Dendritic cell treated with granulocyte-macrophage colony-stimulating factor and Interleukin-4, amounts not matched to agents 40 ng/mL and 50 ng/mL, for 4 days (primary cell): ENCODE results near the gene MAP3K4.
A peak's percentile ranks its signal among the peaks of the same experiment; 100 is the strongest.

Experiments
- H3K27ac Mint-ChIP-seq: one replicate; pipeline ENCODE4 v1.8.0; 2022; ENCODE audit warnings: mild to moderate bottlenecking, mixed read lengths
- H3K27me3 Mint-ChIP-seq: one replicate; pipeline ENCODE4 v1.8.0; 2022; ENCODE audit warnings: mild to moderate bottlenecking, mixed read lengths
- H3K36me3 Mint-ChIP-seq: one replicate; pipeline ENCODE4 v1.8.0; 2022; ENCODE audit warnings: low read depth, mixed read lengths
- H3K4me1 Mint-ChIP-seq: one replicate; pipeline ENCODE4 v1.8.0; 2022; ENCODE audit warnings: low read depth, mixed read lengths
- H3K4me3 Mint-ChIP-seq: one replicate; pipeline ENCODE4 v1.8.0; 2022; ENCODE audit warnings: mild to moderate bottlenecking, moderate library complexity, mixed read lengths
- H3K9me3 Mint-ChIP-seq: one replicate; pipeline ENCODE4 v1.8.0; 2022; ENCODE audit warnings: mixed read lengths
- intact Hi-C: fragments of 100-400 bp; cut with micrococcal nuclease; formaldehyde crosslinking; loops from one replicate; pipeline ENCODE4 v1.15.0; 2022

MAP3K4 gene

DNA sequence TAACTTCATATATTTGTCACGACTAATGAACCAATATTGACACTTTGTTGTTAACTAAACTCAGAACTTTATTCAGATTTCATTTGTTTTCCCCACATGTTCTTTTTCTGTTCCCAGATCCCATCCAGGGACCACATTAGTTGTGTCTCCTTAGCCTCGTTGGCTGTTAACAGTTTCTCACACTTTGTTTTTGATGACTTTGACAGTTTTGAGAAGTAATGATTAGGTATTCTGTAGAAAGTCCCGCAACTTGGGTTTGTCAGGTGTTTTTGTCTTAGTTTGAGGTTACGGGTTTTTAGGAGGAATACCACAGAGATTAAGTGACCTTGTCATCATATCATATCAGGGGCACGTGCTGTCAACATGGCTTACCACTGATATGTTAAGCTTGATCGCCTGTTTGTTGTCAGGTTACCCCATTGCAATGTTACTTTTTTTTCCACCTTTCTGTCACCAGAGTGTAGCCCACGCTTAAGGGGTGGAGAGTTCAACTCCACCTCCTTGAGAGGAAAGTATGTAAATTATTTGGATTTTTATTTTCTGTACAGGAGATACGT, 32.9 kb downstream of the MAP3K4 start:
- Mint-ChIP-seq H3K9me3 (no peaks in the 10 kb centered on the region), H3K36me3 (peaks cover 22% of the 10 kb centered on the region), H3K27ac (no peak overlapping the region), H3K4me3 (no peak overlapping the region), H3K27me3 (no peaks in the 10 kb centered on the region), H3K4me1 (peaks cover 6% of the 10 kb centered on the region)
- intact Hi-C loops: no loop called here

GRCh38 chr6:161027385-161027784, 35.8 kb downstream of the MAP3K4 start:
- H3K27me3 Mint-ChIP-seq: no peaks in the 10 kb centered on the region
- no peak overlapping the region for H3K4me3 Mint-ChIP-seq
- intact Hi-C loops: no loop called here
- H3K36me3 Mint-ChIP-seq: peaks cover 15% of the 10 kb centered on the region
- no peak overlapping the region for H3K27ac Mint-ChIP-seq
- peaks cover 6% of the 10 kb centered on the region for H3K4me1 Mint-ChIP-seq
- no peaks in the 10 kb centered on the region for H3K9me3 Mint-ChIP-seq

DNA sequence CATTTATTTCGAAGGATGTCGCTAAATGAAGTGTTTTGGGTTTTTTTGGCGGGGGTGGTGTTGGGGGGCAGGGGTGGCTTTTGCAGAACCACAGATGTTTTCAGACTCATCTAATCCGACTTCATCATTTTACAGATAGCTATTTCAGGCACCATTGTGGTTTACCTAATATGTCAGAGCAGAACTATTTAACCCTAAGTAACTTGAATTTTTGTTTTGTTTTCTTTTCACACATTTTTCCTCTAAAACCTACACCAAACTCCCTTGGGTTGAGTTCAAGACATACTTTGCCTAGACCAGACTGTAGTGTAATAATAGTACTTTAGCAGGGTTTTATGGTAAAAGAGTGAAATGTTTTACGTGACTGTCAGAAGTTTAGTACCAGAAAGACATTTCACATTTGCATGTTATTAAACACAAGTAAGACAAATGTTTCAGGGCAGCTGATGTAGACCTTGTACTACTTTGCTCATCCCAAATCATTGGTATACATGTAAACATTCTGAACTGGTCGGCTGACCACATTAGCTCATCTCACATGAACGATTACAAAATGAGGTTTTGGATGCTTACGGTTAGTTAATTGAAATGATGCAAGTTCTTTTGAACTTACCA, 37.7 kb downstream of the MAP3K4 start:
- intact Hi-C loops: no loop called here
- Mint-ChIP-seq H3K36me3 (peaks cover 17% of the 10 kb centered on the region), H3K27ac (no peak overlapping the region), H3K4me3 (no peak overlapping the region), H3K9me3 (no peaks in the 10 kb centered on the region), H3K4me1 (peaks cover 6% of the 10 kb centered on the region), H3K27me3 (no peaks in the 10 kb centered on the region)

DNA sequence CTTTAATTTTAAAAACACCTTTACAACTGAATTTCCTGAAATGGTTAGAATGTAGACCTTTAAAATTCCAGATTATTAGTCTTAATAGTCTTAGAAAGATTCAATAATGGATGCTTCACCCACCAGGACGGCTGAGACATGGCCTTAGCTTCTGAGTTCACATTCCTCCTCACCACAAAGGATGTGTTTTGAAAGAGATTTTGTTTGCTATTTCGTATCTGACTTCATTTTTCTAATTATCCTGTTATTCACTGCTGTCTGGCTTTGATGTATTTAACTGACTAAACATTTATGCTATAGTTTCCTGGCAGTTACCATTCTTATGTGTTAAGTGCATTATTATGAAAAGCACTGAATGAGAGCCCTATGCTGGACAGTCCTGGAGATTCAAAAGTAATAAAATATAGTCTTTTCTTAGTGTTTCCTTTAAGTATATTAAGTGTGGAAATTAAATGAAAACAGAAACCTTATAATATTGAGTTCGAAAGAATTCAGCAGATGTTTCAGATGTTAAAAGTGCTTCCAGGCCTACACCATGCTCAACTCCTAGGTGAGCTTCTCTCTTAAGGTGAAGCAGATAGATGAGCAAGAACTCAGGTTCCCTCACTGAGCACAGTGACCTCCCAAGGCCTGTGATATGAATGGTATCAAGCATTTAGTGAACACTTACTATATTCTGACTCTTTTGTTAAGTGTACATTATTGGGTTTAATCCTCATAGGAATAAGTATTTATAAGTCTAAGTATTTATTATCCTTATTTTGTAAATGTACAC, 40.3 kb downstream of the MAP3K4 start:
- Mint-ChIP-seq H3K36me3 (peaks cover 15% of the 10 kb centered on the region), H3K9me3 (no peaks in the 10 kb centered on the region), H3K4me1 (peaks cover 15% of the 10 kb centered on the region), H3K27ac (no peak overlapping the region), H3K4me3 (no peak overlapping the region), H3K27me3 (no peaks in the 10 kb centered on the region)
- intact Hi-C loops: no loop called here

DNA sequence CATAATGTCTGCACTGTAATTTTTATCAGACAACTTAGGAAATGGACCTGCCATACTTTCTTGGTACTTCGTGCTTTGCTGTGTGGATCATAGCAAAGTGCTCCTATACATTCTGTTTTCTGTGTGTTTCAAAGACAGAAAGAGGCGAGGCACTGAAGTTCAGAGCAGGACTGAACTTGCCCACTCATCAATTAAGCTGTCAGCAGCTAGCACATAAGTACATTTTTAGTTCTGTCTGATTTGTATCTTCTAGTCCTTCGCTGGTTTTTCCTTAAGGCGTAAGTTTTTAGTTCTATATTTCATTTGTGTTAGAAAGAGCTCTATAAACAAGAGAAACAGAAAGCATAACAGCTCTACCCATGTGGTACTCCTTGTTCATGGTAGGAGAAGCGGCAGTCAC, 42.1 kb downstream of the MAP3K4 start:
- no peaks in the 10 kb centered on the region for H3K27me3 Mint-ChIP-seq
- H3K4me3 Mint-ChIP-seq: no peak overlapping the region
- peaks cover 21% of the 10 kb centered on the region for H3K4me1 Mint-ChIP-seq
- H3K9me3 Mint-ChIP-seq: no peaks in the 10 kb centered on the region
- H3K27ac Mint-ChIP-seq: no peak overlapping the region
- intact Hi-C loops: no loop called here
- H3K36me3 Mint-ChIP-seq: peaks cover 27% of the 10 kb centered on the region

GRCh38 chr6:161035182-161035980, 43.8 kb downstream of the MAP3K4 start:
- Mint-ChIP-seq H3K27me3 (no peaks in the 10 kb centered on the region), H3K36me3 (peaks cover 35% of the 10 kb centered on the region), H3K4me3 (no peak overlapping the region), H3K9me3 (no peaks in the 10 kb centered on the region), H3K4me1 (peaks cover 15% of the 10 kb centered on the region), H3K27ac (peak overlapping the region; percentile 0)
- intact Hi-C loops: no loop called here

GRCh38 chr6:161035981-161036263, 44.4 kb downstream of the MAP3K4 start:
- Mint-ChIP-seq H3K9me3 (no peaks in the 10 kb centered on the region), H3K27ac (no peak overlapping the region), H3K27me3 (no peaks in the 10 kb centered on the region), H3K4me3 (no peak overlapping the region), H3K36me3 (peaks cover 40% of the 10 kb centered on the region), H3K4me1 (peaks cover 15% of the 10 kb centered on the region)
- intact Hi-C loops: no loop called here

DNA sequence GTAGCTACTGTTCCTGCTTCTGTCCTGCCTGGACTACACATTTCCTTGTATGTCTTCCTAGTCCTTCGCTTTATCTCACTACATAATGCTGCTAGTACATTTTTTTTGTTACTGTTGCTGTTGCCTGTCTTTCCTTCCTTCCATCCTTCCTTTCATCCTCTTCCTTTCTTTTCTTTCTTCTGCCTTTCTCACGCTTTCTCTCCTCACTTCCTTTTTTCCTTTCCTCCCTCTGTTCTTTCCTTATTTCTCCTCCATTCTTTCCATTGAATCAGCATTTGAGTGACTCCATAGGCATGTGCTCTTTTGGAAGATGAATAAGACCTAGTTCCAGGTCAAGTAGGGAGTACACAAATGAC, 46.3 kb downstream of the MAP3K4 start:
- no peaks in the 10 kb centered on the region for H3K27me3 Mint-ChIP-seq
- intact Hi-C loops: no loop called here
- no peak overlapping the region for H3K4me3 Mint-ChIP-seq
- no peak overlapping the region for H3K27ac Mint-ChIP-seq
- H3K9me3 Mint-ChIP-seq: no peaks in the 10 kb centered on the region
- peaks cover 15% of the 10 kb centered on the region for H3K4me1 Mint-ChIP-seq
- peaks cover 42% of the 10 kb centered on the region for H3K36me3 Mint-ChIP-seq

DNA sequence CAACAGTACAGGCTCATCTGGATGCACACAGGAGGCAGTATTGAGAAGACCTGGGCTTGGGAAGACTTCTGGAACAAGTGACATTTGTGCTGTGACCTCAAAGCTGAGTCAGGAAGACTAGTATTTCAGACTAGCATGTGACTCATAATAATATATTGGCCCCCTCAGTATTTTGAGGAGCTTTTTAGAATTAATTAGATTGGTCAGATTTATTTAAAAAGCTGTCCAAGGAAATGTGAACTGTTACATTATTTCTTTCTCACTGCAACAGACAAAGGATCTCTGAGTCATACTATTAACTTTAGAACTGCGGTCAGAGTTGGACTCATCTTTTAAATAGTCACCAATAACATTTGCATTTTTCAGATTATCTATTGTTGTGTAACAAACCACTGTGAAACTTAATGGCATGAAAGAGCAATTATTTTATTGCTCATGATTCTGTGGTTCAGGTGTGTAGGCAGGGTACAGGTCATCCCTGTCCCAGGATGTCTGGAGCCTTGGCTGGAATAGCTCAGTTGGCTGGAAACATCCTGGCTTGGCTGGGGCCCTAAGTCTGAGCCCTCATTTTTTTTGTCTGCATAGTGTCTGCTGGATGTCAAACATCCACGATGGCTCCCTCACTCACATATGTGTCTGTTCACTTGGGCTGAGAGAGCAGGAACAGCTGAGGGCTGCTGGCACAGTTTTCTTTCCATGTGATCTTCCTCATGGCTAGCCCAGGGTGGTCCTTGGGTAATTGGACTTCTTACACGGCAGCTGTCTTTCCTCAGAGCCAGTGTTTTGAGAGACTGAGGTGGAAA, 46.9 kb downstream of the MAP3K4 start:
- no peak overlapping the region for H3K27ac Mint-ChIP-seq
- peaks cover 15% of the 10 kb centered on the region for H3K4me1 Mint-ChIP-seq
- H3K27me3 Mint-ChIP-seq: no peaks in the 10 kb centered on the region
- H3K9me3 Mint-ChIP-seq: no peaks in the 10 kb centered on the region
- intact Hi-C loops: no loop called here
- H3K4me3 Mint-ChIP-seq: no peak overlapping the region
- H3K36me3 Mint-ChIP-seq: peaks cover 42% of the 10 kb centered on the region

DNA sequence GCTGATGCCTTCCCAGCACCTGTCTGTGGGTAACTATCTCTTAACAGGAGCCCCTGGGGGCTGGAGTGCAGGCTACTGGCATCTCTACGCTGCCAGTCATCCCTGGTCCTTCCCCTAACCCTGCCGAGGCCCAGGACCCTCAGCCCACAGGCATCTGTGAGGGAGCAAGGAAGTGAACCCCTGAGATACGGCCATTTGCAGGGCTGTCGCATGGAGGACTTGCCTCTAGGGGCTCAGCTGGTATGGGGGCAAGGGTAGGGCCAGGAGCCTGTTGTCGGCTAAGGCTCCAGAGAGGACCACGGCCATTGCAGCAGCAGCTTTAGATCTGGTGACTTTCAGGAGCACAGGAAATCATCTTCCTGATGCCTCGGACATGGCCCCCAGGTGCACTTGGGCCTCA, 49.7 kb downstream of the MAP3K4 start:
- Mint-ChIP-seq H3K27me3 (no peaks in the 10 kb centered on the region), H3K4me1 (peaks cover 6% of the 10 kb centered on the region), H3K27ac (no peak overlapping the region), H3K4me3 (no peak overlapping the region), H3K36me3 (peaks cover 34% of the 10 kb centered on the region), H3K9me3 (no peaks in the 10 kb centered on the region)
- intact Hi-C loops: no loop called here

- H3K9me3 Mint-ChIP-seq: no peaks in the 10 kb centered on the region
- no peaks in the 10 kb centered on the region for H3K27me3 Mint-ChIP-seq
- H3K36me3 Mint-ChIP-seq: peaks cover 25% of the 10 kb centered on the region
- no peak overlapping the region for H3K4me3 Mint-ChIP-seq
- intact Hi-C loops: no loop called here
- H3K4me1 Mint-ChIP-seq: no peaks in the 10 kb centered on the region
- H3K27ac Mint-ChIP-seq: no peak overlapping the region
These were observed 52.8 kb downstream of the MAP3K4 start for GRCh38 chr6:161044335-161044734.

DNA sequence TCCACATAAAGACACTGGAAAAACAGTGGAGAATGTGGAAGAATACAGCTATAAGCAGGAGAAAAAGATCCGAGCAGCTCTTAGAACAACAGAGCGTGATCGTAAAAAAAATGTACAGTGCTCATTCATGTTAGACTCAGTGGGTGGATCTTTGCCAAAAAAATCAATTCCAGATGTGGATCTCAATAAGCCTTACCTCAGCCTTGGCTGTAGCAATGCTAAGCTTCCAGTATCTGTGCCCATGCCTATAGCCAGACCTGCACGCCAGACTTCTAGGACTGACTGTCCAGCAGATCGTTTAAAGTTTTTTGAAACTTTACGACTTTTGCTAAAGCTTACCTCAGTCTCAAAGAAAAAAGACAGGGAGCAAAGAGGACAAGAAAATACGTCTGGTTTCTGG, 57.1 kb downstream of the MAP3K4 start:
- no peaks in the 10 kb centered on the region for H3K4me1 Mint-ChIP-seq
- no peaks in the 10 kb centered on the region for H3K9me3 Mint-ChIP-seq
- H3K27ac Mint-ChIP-seq: no peak overlapping the region
- H3K27me3 Mint-ChIP-seq: no peaks in the 10 kb centered on the region
- intact Hi-C loops: no loop called here
- no peak overlapping the region for H3K4me3 Mint-ChIP-seq
- peaks cover 35% of the 10 kb centered on the region for H3K36me3 Mint-ChIP-seq

DNA sequence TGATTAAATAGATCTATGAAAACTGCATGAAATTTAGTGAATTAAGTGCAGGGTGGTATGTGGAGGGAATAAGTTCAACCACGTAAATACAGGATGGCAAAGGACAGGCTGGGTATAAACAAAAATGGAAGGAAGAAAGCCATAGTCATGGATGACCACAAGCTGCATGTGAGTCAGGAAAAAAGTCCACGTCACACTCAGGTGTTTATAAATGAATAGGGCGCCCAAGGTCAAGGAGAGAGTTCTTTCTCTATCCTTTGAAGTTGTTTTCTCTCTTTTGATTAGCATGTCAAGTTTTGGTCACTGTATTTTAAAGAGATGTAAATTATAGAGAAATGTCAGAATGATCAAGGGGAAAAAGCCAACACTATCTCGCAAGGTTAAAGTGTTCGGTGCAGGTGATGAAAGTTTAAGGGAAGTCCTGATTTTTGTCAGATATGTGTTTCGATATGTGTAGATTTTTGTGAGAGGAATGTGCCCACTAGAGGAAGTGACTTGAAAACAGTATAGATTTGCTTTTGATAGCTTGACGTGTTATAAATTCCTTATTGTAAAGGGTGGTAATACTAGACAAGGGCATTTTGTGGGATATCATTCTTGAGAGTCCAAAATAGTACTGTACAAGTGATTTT, 58.7 kb downstream of the MAP3K4 start:
- H3K36me3 Mint-ChIP-seq: peaks cover 28% of the 10 kb centered on the region
- intact Hi-C loops: no loop called here
- no peak overlapping the region for H3K27ac Mint-ChIP-seq
- H3K4me1 Mint-ChIP-seq: no peaks in the 10 kb centered on the region
- no peaks in the 10 kb centered on the region for H3K9me3 Mint-ChIP-seq
- no peaks in the 10 kb centered on the region for H3K27me3 Mint-ChIP-seq
- H3K4me3 Mint-ChIP-seq: no peak overlapping the region
